Measurements from ENCODE around the gene C17orf50. TPM values are rescaled to one million over a fixed set of nuclear protein-coding genes. Genes with fewer than 3 reads are reported as not detected.

Gene C17orf50
- total RNA-seq, 3 donors from 2014 or later, result not detected

DNA sequence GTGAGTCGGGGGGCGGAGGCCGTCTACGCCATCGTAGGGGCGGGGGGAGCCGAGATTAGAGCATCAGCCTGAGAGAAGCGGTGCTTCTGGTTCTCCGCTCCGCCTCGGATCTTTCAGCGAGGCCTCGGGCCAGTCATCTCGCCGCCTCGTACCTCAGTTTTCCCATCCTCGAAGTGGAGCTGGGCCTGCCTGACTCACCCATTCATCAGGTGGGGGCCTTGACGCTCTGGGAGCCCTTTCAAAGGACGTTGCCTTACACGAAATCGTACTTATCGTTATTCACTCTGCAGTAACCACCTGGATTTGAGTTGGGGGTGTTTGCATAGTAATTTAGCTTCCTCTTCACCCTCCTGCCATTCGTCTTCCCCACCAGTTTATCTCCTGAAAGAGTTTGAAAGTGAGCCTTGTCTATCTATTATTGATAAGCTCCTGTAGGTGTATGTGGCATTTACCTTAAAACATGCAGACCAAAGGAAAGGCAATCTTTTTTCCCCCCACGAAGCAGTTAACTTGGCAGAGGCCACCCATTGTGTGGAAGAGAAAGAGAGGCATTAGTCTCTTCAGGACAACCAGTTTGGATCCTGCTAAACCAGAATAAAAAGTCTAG, 49.3 kb downstream of the C17orf50 start:
- ATAC-seq, result peak; percentile 25
- Histone ChIP-seq H3K4me1 (ENCODE audit: low read depth) (peaks cover 17% of the 10 kb centered on the region), H3K36me3 (ENCODE audit: low read depth) (no peaks in the 10 kb centered on the region), H3K9me3 (no peaks in the 10 kb centered on the region), H3K4me3 (peak overlapping the region; percentile 65)
- intact Hi-C loops (cut with DNase I, micrococcal nuclease), result loop anchor here in 1 of 2 donors (5.0 kb wide), 1 partner anchor 43 kb away; no protein-coding TSS in a partner anchor
- no peak for DNase-seq
- TF ChIP-seq, protein P1, sequence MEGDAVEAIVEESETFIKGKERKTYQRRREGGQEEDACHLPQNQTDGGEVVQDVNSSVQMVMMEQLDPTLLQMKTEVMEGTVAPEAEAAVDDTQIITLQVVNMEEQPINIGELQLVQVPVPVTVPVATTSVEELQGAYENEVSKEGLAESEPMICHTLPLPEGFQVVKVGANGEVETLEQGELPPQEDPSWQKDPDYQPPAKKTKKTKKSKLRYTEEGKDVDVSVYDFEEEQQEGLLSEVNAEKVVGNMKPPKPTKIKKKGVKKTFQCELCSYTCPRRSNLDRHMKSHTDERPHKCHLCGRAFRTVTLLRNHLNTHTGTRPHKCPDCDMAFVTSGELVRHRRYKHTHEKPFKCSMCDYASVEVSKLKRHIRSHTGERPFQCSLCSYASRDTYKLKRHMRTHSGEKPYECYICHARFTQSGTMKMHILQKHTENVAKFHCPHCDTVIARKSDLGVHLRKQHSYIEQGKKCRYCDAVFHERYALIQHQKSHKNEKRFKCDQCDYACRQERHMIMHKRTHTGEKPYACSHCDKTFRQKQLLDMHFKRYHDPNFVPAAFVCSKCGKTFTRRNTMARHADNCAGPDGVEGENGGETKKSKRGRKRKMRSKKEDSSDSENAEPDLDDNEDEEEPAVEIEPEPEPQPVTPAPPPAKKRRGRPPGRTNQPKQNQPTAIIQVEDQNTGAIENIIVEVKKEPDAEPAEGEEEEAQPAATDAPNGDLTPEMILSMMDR (IDR thresholded peaks at IDR 0.05), result no peak

DNA sequence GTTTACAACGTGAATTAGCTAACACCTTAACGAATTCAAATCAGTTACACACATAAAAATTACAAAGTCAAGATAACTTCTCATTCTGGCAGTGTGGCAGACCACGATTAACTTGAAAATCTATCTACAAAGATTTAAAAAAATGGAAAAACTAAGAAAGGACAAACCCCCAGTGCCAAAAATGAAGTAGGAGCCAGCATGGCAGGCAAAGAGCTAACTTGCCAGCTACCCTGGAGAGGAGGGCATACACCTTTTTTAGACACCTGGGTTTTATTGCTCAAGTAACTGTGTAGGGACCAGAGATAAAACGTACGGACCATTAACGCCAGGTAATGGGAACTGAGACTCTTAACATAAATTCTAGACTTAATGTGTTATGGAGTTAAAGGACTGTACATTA, 51.1 kb downstream of the C17orf50 start:
- TF ChIP-seq, protein P1 (IDR thresholded peaks at IDR 0.05), result no peak
- no peaks in the 10 kb centered on the region for H3K36me3 ChIP-seq (ENCODE audit: low read depth)
- no peak overlapping the region for H3K4me3 ChIP-seq
- H3K4me1 ChIP-seq (ENCODE audit: low read depth), result peaks cover 17% of the 10 kb centered on the region
- intact Hi-C loops (cut with DNase I, micrococcal nuclease), result no loop called here
- ATAC-seq, result no peak
- no peaks in the 10 kb centered on the region for H3K9me3 ChIP-seq
- DNase-seq, result no peak

DNA sequence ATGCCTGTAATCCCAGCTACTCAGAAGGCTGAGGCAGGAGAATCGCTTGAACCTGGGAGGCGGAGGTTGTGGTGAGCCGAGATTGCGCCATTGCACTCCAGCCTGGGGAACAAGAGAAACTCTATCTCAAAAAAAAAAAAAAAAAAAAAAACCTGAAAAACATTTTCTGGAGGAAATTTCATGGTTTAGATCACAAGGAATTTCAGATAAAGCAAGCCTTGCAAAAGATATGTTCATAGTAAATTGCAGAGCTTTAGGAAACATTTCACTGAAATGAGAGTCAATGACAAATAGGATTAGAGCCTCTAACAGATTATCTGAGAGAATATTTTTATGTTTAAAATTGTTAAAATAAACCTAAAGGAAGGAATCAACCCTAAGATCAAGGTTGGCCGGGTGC, 51.8 kb downstream of the C17orf50 start:
- ATAC-seq (no peak), DNase-seq (no peak)
- Histone ChIP-seq H3K36me3 (ENCODE audit: low read depth) (no peaks in the 10 kb centered on the region), H3K4me1 (ENCODE audit: low read depth) (peaks cover 17% of the 10 kb centered on the region), H3K4me3 (no peak overlapping the region), H3K9me3 (no peaks in the 10 kb centered on the region)
- intact Hi-C loops (cut with DNase I, micrococcal nuclease), result no loop called here
- TF ChIP-seq, protein P1 (IDR thresholded peaks at IDR 0.05), result no peak

Other genes with a start within 250 kb of the C17orf50 start
- gene SLFN12L, start 223.2 kb upstream of the C17orf50 start, total RNA-seq, result 1 to 10 TPM; 1.5 to 2.9 (median 2.9) TPM
- not detected for gene SLFN14, start 200.1 kb upstream of the C17orf50 start, total RNA-seq
- gene PEX12, start 182.3 kb upstream of the C17orf50 start, total RNA-seq, result 1 to 10 TPM; 2.8 to 4.9 (median 3.8) TPM
- 100 to 1,000 TPM; 127 to 177 (median 153) TPM for gene AP2B1, start 173.6 kb upstream of the C17orf50 start, total RNA-seq
- 1 to 10 TPM in 1 of 3 donors, under 1 TPM in 1, not detected in 1; 0.65 to 4.6 TPM for gene RASL10B, start 29.2 kb upstream of the C17orf50 start, total RNA-seq
- gene GAS2L2, start 7.6 kb upstream of the C17orf50 start, total RNA-seq, result not detected
- gene MMP28, start 34.8 kb downstream of the C17orf50 start, total RNA-seq, result 10 to 100 TPM; 31.0 to 82.4 (median 43.7) TPM
- 100 to 1,000 TPM; 131 to 165 (median 159) TPM for gene TAF15, start 48.6 kb downstream of the C17orf50 start, total RNA-seq
- not detected for gene HEATR9, start 108.0 kb downstream of the C17orf50 start, total RNA-seq
- gene CCL5, start 119.5 kb downstream of the C17orf50 start, total RNA-seq, result 10 to 100 TPM in 2 of 3 donors, 1 to 10 TPM in 1; 8.4 to 20.6 (median 13.7) TPM
- 1 to 10 TPM in 2 of 3 donors, not detected in 1; 1.3 to 3.1 TPM for gene RDM1, start 169.9 kb downstream of the C17orf50 start, total RNA-seq
- gene LYZL6, start 182.8 kb downstream of the C17orf50 start, total RNA-seq, result not detected
- gene CCL16, start 220.6 kb downstream of the C17orf50 start, total RNA-seq, result under 1 TPM in 2 of 3 donors, not detected in 1; 0.20 to 0.44 TPM
- 1 to 10 TPM; 4.0 to 7.2 (median 6.2) TPM for gene CCL14, start 225.8 kb downstream of the C17orf50 start, total RNA-seq
- gene CCL15, start 240.7 kb downstream of the C17orf50 start, total RNA-seq, result 10 to 100 TPM; 19.8 to 79.4 (median 59.7) TPM